GM19099 (cell line): ENCODE results near the gene TNIP1.

Experiments used
- POLR2A ChIP-seq: IDR thresholded peaks from 3 replicates; pipeline ENCODE4 v1.6.1; 2011; ENCODE audit warnings: low read depth; ENCODE audit not compliant: insufficient read length; ENCODE audit errors: extremely low read depth

TNIP1 gene

GRCh38 chr5:151030056-151030336, 50.8 kb downstream of the TNIP1 start:
- no peak for TF ChIP-seq POLR2A

- no peak for TF ChIP-seq POLR2A
Measured at GRCh38 chr5:151029179-151030055, 51.4 kb downstream of the TNIP1 start.

DNA sequence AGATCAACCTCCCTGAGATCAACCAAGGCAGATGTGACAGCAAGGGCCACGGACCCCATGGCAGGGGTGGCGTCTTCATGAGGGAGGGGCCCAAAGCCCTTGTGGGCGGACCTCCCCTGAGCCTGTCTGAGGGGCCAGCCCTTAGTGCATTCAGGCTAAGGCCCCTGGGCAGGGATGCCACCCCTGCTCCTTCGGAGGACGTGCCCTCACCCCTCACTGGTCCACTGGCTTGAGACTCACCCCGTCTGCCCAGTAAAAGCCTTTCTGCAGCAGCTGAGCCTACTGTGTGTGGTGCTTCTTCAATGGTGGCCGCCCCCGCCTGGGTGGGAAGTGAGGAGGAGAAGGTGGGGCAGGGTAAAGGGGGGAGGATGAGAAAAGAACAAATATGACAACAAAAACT, 52.1 kb downstream of the TNIP1 start:
- TF ChIP-seq POLR2A, result no peak

DNA sequence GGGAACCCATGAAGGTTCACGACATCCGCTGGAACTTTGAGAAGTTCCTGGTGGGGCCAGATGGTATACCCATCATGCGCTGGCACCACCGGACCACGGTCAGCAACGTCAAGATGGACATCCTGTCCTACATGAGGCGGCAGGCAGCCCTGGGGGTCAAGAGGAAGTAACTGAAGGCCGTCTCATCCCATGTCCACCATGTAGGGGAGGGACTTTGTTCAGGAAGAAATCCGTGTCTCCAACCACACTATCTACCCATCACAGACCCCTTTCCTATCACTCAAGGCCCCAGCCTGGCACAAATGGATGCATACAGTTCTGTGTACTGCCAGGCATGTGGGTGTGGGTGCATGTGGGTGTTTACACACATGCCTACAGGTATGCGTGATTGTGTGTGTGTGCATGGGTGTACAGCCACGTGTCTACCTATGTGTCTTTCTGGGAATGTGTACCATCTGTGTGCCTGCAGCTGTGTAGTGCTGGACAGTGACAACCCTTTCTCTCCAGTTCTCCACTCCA, 52.8 kb downstream of the TNIP1 start:
- TF ChIP-seq POLR2A, result peak; percentile 28

GRCh38 chr5:151026679-151027078, 54.2 kb downstream of the TNIP1 start:
- TF ChIP-seq POLR2A, result no peak

DNA sequence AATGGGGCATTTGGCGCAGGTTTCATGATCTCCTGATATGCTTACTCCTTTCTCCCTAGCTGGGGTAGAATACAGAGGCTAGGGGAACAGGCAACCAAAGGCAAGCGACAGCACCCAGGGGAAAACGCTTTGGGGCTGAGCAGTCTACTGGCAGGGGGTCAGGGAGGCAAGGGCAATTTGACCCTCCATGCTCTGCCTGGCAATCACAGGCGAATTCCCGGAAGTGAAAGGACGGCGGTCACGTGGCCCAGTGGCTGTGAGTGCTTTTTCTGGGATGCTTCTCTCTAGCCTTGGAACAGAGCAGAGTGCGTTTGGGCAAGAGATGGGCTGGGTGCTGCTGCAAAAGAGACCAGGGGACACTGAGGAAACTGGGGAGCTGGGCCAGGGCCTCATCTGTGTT, 54.7 kb downstream of the TNIP1 start:
- TF ChIP-seq POLR2A, result no peak

DNA sequence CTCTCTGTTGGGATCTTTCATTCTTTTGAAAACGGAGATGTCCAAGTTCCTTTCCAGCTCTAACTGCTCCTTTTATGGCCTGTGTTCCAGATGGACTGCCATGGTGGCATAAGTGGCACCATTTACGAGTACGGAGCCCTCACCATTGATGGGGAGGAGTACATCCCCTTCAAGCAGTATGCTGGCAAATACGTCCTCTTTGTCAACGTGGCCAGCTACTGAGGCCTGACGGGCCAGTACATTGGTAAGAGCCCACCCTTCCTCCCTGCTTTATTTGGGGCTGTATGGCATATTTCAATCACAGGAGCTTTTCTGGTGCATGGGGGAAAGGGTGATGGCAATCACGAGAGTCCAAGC, 55.6 kb downstream of the TNIP1 start:
- TF ChIP-seq POLR2A, result no peak

GRCh38 chr5:151024440-151025249, 56.2 kb downstream of the TNIP1 start:
- TF ChIP-seq POLR2A, result no peak

DNA sequence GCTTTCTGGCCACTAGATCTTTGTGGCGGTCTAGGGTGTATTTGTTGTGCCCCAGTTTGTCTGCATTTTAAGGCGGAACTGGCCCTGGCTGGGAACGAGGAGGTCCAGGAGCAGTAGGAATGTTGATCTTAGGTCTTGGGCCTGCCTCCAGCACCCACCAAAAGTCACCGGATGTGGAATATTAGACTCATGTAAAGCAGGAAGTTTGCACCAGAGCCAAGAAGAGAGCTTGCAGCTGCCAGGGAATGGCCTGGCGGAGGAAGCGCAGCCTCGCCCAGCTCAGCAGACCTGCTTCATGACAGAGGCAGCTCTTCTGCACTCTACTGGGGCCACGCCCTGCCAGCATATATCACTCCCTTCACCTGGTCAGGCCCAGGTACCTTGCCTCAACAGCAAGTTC, 57.2 kb downstream of the TNIP1 start:
- TF ChIP-seq POLR2A, result no peak

- peak; percentile 16 for TF ChIP-seq POLR2A
Measured at GRCh38 chr5:151023047-151023615, 57.7 kb downstream of the TNIP1 start.

GRCh38 chr5:151022511-151023018, 58.3 kb downstream of the TNIP1 start:
- TF ChIP-seq POLR2A, result no peak

GRCh38 chr5:151021746-151022145, 59.1 kb downstream of the TNIP1 start:
- no peak for TF ChIP-seq POLR2A

- TF ChIP-seq POLR2A, result no peak
Measured at GRCh38 chr5:151020304-151021110, 60.3 kb downstream of the TNIP1 start, which contains the start of gene GPX3. TSS of gene GPX3 (plus strand) at chr5:151020591. CDS start at chr5:151020655, 64 bp downstream.

- TF ChIP-seq POLR2A, result no peak
Measured at GRCh38 chr5:151019331-151019730, 61.5 kb downstream of the TNIP1 start.

- TF ChIP-seq POLR2A, result no peak
Measured at GRCh38 chr5:151018846-151019245, 62.0 kb downstream of the TNIP1 start.

- TF ChIP-seq POLR2A, result no peak
Measured at GRCh38 chr5:151017897-151018296, 62.9 kb downstream of the TNIP1 start.
